HEK293T (cell line): ENCODE results near the gene LYSMD4.

Source experiments
- FOXK2 ChIP-seq: fragments of 450-650 bp; IDR thresholded peaks from 2 replicates; pipeline ENCODE4 v1.6.1; 2016; ENCODE audit warnings: mild to moderate bottlenecking
- FOXM1 ChIP-seq: fragments of 450-650 bp; IDR thresholded peaks from 2 replicates; pipeline ENCODE4 v1.6.1; 2017; ENCODE audit warnings: mild to moderate bottlenecking, borderline replicate concordance

GRCh38 chr15:99706557-99707303 is 26.5 kb downstream of the LYSMD4 start:
- TF ChIP-seq FOXM1 (no peak), FOXK2 (no peak)
